Right renal cortex interstitium (tissue), 3 donors: Measurements from ENCODE around the gene KCNQ1. TPM values are rescaled to one million over a fixed set of nuclear protein-coding genes. Genes with fewer than 3 reads are reported as not detected.

Source experiments
- DNase-seq, 3 donors: peaks; one replicate each; pipeline ENCODE4 v3.0.0-alpha.2; 2013; ENCODE audit warnings: low read depth in 3 of 3, low spot score in 2 of 3
- polyA plus RNA-seq, 3 donors: library from polyadenylated mRNA; unstranded; fragments of 120-200 nt; gene quantifications; one replicate each; pipeline ENCODE4 v1.2.1, GENCODE V29; 2013; ENCODE audit not compliant: insufficient read length in 3 of 3

The KCNQ1 gene
- polyA plus RNA-seq, 3 donors = 8.4 to 11.8 (median 10.2) TPM

DNA sequence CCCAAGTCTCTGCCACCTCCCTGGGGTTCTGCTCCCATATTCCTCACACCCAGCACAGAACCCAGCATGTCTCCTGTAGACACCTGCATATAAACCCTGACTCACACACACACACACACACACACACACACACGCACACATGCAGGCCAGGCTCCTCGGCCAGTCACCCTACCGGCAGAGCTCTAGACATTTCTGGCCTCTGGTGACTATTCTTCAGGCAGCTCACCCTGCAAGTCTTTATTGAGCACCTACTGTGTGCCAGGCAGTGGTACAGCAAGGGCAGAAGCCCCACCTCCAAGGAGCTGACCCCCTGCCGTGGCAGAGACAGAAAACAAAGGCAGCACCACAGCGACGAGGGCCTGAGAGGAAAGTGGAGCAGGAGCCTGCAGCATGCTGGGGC, 390.5 kb downstream of the KCNQ1 start:
- no peak for DNase-seq

- no peak for DNase-seq
Measured at GRCh38 chr11:2835751-2836150, 390.9 kb downstream of the KCNQ1 start.

DNA sequence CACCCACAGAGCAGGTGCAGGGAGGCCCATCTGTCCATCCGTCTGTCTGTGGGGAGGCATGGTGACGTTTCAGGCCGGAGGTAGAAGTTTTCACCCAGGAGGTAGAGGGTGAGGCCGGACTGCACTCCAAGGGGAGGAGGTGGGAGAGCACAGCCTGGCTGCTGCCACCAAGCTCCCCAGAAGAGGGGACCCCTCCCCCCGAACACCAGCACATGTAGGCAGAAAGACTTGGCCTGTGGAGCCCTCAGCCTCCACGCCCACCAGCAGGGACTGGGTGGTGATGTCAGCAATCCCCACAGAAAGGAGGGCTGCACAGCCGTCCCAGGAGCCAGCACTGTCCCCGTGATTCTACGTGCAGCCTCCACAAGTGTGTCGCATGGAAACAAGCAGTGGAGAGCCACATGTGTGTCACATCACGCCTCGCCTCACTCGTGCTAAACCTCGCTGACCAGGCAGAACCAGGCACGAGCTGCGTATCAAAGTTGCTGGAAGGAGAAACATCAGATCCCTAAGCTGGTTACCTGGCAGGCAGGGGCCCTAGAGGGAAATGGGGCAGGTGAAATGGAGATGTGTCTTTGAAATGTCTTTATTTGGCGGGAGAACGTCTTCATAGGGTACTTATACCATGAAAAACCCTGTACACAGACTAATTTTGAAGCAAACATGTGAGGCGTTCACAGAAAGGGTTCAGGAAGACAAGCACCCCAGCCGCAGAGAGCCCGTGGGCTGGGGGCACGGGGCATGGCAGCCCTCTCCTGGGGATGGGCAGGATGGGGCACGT, 391.7 kb downstream of the KCNQ1 start:
- no peak for DNase-seq

DNA sequence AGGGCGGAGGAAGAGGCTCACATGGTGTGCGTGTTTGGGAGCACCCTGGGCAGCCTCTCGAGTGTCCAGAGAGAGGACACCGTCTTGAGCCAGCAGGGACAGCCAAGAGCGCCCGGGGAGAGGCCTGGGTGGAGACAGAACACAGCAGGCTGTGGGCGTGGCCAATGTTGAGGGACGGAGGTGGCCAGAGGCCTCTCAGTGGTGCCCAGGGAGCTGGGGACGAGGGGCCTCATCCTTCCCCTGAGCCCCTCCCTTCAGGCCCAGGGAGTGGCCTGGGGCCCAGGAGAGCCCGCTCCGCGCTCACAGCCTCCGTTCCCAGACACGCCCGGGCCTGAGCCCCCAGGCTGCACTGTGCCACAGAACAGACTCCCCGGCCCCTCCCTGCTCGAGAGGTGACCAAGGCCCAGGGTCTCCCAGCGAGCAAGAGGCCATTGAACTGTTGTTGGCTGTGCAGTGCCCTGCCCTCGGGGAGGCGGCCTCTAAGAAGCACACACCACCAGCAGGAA, 392.3 kb downstream of the KCNQ1 start:
- peak in 2 of 3 donors; percentile 54 to 76 for DNase-seq

GRCh38 chr11:2837651-2838050, 392.8 kb downstream of the KCNQ1 start:
- no peak for DNase-seq

DNA sequence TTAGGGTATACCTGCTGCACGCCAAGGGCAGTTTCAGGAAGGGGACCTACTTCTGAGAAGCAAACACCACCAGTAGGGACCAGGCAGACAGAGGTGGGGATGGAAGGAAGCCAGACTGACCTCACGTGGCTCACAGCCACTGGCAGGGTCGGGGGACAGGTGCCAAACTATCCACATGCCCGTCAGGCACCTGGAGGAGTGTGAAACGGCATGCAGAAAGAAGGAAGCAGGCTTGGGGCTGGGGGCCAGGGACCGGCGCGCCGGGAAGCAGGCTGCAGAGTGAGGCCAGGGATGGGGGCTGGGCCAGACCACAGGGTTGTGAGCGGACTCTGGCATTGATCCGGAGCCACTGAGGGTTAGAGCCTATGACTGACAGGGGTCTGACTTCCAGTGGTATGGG, 393.3 kb downstream of the KCNQ1 start:
- DNase-seq = no peak

GRCh38 chr11:2838676-2839294, 394.0 kb downstream of the KCNQ1 start:
- no peak for DNase-seq

GRCh38 chr11:2839395-2839943, 394.7 kb downstream of the KCNQ1 start:
- DNase-seq = no peak

GRCh38 chr11:2841411-2842190, 396.8 kb downstream of the KCNQ1 start:
- no peak for DNase-seq

DNA sequence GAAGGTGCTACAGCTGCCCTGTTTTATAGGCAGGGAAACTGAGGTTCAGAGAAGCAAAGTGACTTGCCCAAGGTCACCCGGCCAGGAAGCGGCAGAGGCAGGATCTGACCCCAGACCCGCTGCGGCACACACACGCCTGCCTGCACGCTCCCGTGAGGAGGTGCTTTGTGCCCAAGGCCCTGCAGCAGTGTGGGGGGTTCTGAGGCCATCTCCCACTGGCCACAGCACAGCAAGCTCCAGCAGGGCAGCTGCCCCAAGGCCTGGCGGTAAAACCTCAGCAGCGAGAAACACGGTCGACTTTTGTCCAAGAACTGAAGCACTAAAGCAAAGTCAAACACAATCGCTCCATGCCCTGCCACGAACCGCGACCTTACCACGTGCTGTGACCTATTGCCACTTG, 398.1 kb downstream of the KCNQ1 start:
- no peak for DNase-seq

GRCh38 chr11:2843551-2843950, 398.7 kb downstream of the KCNQ1 start:
- no peak for DNase-seq

DNA sequence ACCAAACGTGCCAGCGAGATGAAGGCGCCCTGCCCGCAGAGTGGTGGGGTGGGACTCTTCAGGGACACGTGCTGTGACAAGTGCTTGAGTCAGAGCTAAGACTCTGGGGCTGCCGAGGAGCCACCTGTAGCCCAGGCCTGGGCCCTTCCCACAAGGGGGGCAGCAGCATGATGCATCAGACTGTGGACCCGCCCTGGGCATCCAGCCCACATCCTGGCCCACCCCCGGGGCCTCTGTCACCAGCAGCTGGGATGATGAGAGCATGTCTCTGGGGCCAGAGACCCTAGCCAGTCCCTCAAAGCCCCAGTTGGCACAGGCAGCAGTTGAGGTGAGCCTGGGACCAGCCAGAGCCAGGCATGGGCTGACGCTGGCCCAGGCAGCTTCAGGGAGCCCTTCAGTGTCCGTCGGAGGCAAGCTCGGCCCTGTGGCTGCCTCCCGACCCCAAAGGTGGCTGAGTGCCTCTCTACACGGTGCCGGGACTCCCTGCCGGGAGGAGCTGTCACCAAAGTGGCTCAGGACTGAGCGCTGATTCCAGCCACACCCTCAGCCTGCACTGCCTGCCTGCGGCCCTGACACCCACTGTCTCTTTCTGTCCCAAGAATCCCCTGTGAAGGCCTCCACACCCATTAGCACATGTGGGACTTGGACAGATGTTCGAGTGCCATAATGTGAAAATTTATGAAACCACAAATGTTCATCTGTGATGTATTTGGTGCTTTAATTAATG, 399.5 kb downstream of the KCNQ1 start:
- DNase-seq = no peak

- no peak for DNase-seq
Measured at GRCh38 chr11:2844996-2845395, 400.2 kb downstream of the KCNQ1 start.

- no peak for DNase-seq
Measured at GRCh38 chr11:2846056-2846455, 401.2 kb downstream of the KCNQ1 start.

DNA sequence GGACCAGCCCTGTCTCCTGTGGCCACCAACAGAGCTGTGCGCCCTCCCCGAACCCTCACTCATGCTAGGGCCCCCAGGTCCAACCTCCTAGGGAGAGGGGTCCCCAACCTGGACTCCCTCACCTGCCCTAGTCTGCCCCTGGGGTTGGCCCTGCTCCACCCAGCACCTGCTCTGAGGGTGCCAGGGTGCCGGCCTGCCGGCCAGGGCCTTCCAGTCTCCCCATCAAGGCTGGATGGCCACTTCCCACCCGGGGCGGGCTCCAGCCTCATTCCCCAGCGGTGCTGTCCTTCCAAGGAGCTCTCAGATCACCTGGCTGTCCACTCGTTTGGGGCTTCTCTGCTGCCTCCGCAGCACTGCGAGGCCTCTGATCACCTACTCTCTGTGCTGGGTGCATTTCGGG, 401.7 kb downstream of the KCNQ1 start:
- no peak for DNase-seq

- no peak for DNase-seq
Measured at GRCh38 chr11:2847561-2847960, 402.8 kb downstream of the KCNQ1 start.

- no peak for DNase-seq
Measured at GRCh38 chr11:2848497-2848896, 403.7 kb downstream of the KCNQ1 start.

GRCh38 chr11:2849994-2850770, 405.4 kb downstream of the KCNQ1 start:
- no peak for DNase-seq

- DNase-seq = no peak
Measured at GRCh38 chr11:2853401-2853800, 408.6 kb downstream of the KCNQ1 start.
